GM23338 (cell line): ENCODE results near the gene FOXN1. TPM values are rescaled to one million over a fixed set of nuclear protein-coding genes. Genes with fewer than 3 reads are reported as not detected.

Experiments
- polyA plus RNA-seq: library from polyadenylated mRNA; unstranded; fragments of >200 nt; fragmentation: Nextera tagmentation; extraction: Ambion mirVana; gene quantifications from 2 replicates; pipeline ENCODE4 v1.2.1, GENCODE V29; 2016
- total RNA-seq: library from RNA; depleted of rRNA; stranded (reverse); fragments of >200 nt; shearing (Covaris generic); gene quantifications from 2 replicates; pipeline ENCODE4 v1.2.3, GENCODE V29; 2014; rRNA removed

The FOXN1 gene
- total and polyA plus RNA-seq, 2 experiments from 2014 or later: not detected

Other genes with a start within 250 kb of the FOXN1 start
- gene TMEM97, start 187.1 kb upstream of the FOXN1 start, total RNA-seq: 101 and 106 TPM in 2 replicates
- gene TMEM97, start 187.1 kb upstream of the FOXN1 start, polyA plus RNA-seq: 216 and 225 TPM in 2 replicates
- gene IFT20, start 170.9 kb upstream of the FOXN1 start, total RNA-seq: 6.8 and 13.2 TPM in 2 replicates
- gene IFT20, start 170.9 kb upstream of the FOXN1 start, polyA plus RNA-seq: 31.4 and 32.3 TPM in 2 replicates
- gene TNFAIP1, start 170.6 kb upstream of the FOXN1 start, total RNA-seq: 8.9 and 13.1 TPM in 2 replicates
- 6.3 and 6.4 TPM in 2 replicates for gene TNFAIP1, start 170.6 kb upstream of the FOXN1 start, polyA plus RNA-seq
- gene POLDIP2, start 148.8 kb upstream of the FOXN1 start, total RNA-seq: 70.6 and 77.1 TPM in 2 replicates
- 40.7 and 45.7 TPM in 2 replicates for gene POLDIP2, start 148.8 kb upstream of the FOXN1 start, polyA plus RNA-seq
- gene SEBOX, start 141.1 kb upstream of the FOXN1 start, total RNA-seq: not detected in 2 replicates
- gene SEBOX, start 141.1 kb upstream of the FOXN1 start, polyA plus RNA-seq: not detected in 2 replicates
- gene VTN, start 136.0 kb upstream of the FOXN1 start, total RNA-seq: 0.35 TPM in 1 of 2 replicates, not detected in the other
- gene VTN, start 136.0 kb upstream of the FOXN1 start, polyA plus RNA-seq: 0.16 and 0.17 TPM in 2 replicates
- gene SARM1, start 134.7 kb upstream of the FOXN1 start, total RNA-seq: 10.4 and 15.3 TPM in 2 replicates
- 0.89 and 1.4 TPM in 2 replicates for gene SARM1, start 134.7 kb upstream of the FOXN1 start, polyA plus RNA-seq
- gene SLC46A1, start 100.1 kb upstream of the FOXN1 start, total RNA-seq: 12.5 and 12.7 TPM in 2 replicates
- gene SLC46A1, start 100.1 kb upstream of the FOXN1 start, polyA plus RNA-seq: 3.3 TPM in 2 replicates
- gene SLC13A2, start 32.7 kb upstream of the FOXN1 start, total RNA-seq: not detected in 2 replicates
- not detected in 2 replicates for gene SLC13A2, start 32.7 kb upstream of the FOXN1 start, polyA plus RNA-seq
- 78.4 and 93.5 TPM in 2 replicates for gene UNC119, start 46.3 kb downstream of the FOXN1 start, total RNA-seq
- gene UNC119, start 46.3 kb downstream of the FOXN1 start, polyA plus RNA-seq: 36.9 and 39.0 TPM in 2 replicates
- 52.1 and 53.2 TPM in 2 replicates for gene PIGS, start 65.2 kb downstream of the FOXN1 start, total RNA-seq
- 15.5 and 16.4 TPM in 2 replicates for gene PIGS, start 65.2 kb downstream of the FOXN1 start, polyA plus RNA-seq
- 157 and 183 TPM in 2 replicates for gene ALDOC, start 70.5 kb downstream of the FOXN1 start, total RNA-seq
- gene ALDOC, start 70.5 kb downstream of the FOXN1 start, polyA plus RNA-seq: 33.3 and 33.5 TPM in 2 replicates
- 87.3 and 99.6 TPM in 2 replicates for gene SPAG5, start 92.7 kb downstream of the FOXN1 start, total RNA-seq
- 99.3 and 104 TPM in 2 replicates for gene SPAG5, start 92.7 kb downstream of the FOXN1 start, polyA plus RNA-seq
- gene RSKR, start 107.8 kb downstream of the FOXN1 start, total RNA-seq: 38.8 and 41.4 TPM in 2 replicates
- gene RSKR, start 107.8 kb downstream of the FOXN1 start, polyA plus RNA-seq: 4.7 and 7.5 TPM in 2 replicates
- gene BLTP2, start 138.8 kb downstream of the FOXN1 start, total RNA-seq: 166 and 176 TPM in 2 replicates
- 58.6 and 71.0 TPM in 2 replicates for gene BLTP2, start 138.8 kb downstream of the FOXN1 start, polyA plus RNA-seq
- gene SDF2, start 155.6 kb downstream of the FOXN1 start, total RNA-seq: 32.5 and 40.6 TPM in 2 replicates
- 40.9 and 54.6 TPM in 2 replicates for gene SDF2, start 155.6 kb downstream of the FOXN1 start, polyA plus RNA-seq
- gene SUPT6H, start 155.9 kb downstream of the FOXN1 start, total RNA-seq: 47.1 and 70.7 TPM in 2 replicates
- 17.8 and 22.2 TPM in 2 replicates for gene SUPT6H, start 155.9 kb downstream of the FOXN1 start, polyA plus RNA-seq
- gene PROCA1, start 205.5 kb downstream of the FOXN1 start, total RNA-seq: 10.0 and 11.3 TPM in 2 replicates
- 14.4 and 14.9 TPM in 2 replicates for gene PROCA1, start 205.5 kb downstream of the FOXN1 start, polyA plus RNA-seq
- 381 and 394 TPM in 2 replicates for gene RAB34, start 211.5 kb downstream of the FOXN1 start, total RNA-seq
- 174 and 184 TPM in 2 replicates for gene RAB34, start 211.5 kb downstream of the FOXN1 start, polyA plus RNA-seq
- 592 and 656 TPM in 2 replicates for gene RPL23A, start 213.6 kb downstream of the FOXN1 start, total RNA-seq
- gene RPL23A, start 213.6 kb downstream of the FOXN1 start, polyA plus RNA-seq: 1,994 and 2,198 TPM in 2 replicates
- gene TLCD1, start 219.9 kb downstream of the FOXN1 start, total RNA-seq: 16.9 and 26.5 TPM in 2 replicates
- 47.0 and 47.7 TPM in 2 replicates for gene TLCD1, start 219.9 kb downstream of the FOXN1 start, polyA plus RNA-seq
- 13.2 and 14.9 TPM in 2 replicates for gene NEK8, start 222.4 kb downstream of the FOXN1 start, total RNA-seq
- 8.9 and 10.0 TPM in 2 replicates for gene NEK8, start 222.4 kb downstream of the FOXN1 start, polyA plus RNA-seq
- 117 and 152 TPM in 2 replicates for gene TRAF4, start 237.7 kb downstream of the FOXN1 start, total RNA-seq
- 59.0 and 63.5 TPM in 2 replicates for gene TRAF4, start 237.7 kb downstream of the FOXN1 start, polyA plus RNA-seq